K562 treated with DMSO at 1 percent for 48 hours (cell line): ENCODE measurements around the gene NUDT10. TPM values are rescaled to one million over a fixed set of nuclear protein-coding genes. Genes with fewer than 3 reads are reported as not detected.

Experiments
- total RNA-seq: library from RNA; unstranded; fragments of 300-600 nt; gene quantifications from 2 replicates; pipeline ENCODE4 v1.2.3, GENCODE V29; 2022; ENCODE audit warnings: low replicate concordance; ENCODE audit errors: extremely low read depth

The NUDT10 gene
- total RNA-seq: not detected in 2 replicates

DNA sequence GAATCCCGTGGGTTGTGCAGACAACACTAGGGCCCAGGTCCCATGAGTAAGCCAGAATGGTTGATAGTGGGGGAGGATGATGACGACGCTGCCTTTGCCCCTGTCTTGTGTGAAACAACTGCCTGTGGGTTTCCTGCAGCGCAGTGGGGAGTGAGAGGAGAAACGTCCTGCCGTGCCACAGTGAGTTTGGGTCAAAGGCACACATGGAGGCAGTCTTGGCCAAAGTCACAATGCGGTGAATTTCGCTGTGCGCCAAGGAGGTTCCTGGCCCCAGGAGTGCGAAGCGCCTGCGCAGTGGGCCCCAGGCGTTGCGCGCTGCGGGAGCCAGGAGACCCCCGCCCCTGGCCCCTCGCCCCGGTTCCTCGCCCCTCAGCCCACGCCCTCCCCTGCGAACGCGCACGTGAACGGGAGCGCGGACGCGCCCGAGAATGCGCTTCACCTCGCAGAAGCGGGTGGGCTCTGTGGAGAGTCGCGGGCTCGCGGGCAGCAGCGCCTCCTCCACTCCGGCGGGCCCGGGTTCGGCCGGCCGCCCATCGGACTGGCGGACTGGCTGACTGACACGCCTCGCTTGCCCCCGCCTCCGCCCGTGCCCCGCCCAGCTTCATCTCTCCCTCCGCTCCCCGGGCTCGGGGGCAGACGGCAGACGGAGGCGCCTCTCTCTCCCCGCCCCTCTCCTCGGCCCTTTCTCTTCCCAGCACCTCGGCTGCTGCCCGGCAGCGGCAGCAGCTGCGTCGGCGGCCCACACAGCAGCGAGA lies at the start of gene NUDT10:
Gene NUDT10, plus strand, starts transcription at position 635 of the 755 bp plus-strand sequence. CDS start 144 bp downstream, outside the sequence.

Other genes starting within 250 kb of the NUDT10 start
- gene NUDT11, start 163.8 kb downstream of the NUDT10 start, total RNA-seq: not detected in 2 replicates